ENCODE measurements around the gene PTPRZ1. TPM values are rescaled to one million over a fixed set of nuclear protein-coding genes. Genes with fewer than 3 reads are reported as not detected.

PTPRZ1 gene
- total and polyA plus RNA-seq, 2 of the 8 experiments (the other 6 are each of a cell fraction or from before 2014, with no cell fraction given): 112 to 135 TPM

DNA sequence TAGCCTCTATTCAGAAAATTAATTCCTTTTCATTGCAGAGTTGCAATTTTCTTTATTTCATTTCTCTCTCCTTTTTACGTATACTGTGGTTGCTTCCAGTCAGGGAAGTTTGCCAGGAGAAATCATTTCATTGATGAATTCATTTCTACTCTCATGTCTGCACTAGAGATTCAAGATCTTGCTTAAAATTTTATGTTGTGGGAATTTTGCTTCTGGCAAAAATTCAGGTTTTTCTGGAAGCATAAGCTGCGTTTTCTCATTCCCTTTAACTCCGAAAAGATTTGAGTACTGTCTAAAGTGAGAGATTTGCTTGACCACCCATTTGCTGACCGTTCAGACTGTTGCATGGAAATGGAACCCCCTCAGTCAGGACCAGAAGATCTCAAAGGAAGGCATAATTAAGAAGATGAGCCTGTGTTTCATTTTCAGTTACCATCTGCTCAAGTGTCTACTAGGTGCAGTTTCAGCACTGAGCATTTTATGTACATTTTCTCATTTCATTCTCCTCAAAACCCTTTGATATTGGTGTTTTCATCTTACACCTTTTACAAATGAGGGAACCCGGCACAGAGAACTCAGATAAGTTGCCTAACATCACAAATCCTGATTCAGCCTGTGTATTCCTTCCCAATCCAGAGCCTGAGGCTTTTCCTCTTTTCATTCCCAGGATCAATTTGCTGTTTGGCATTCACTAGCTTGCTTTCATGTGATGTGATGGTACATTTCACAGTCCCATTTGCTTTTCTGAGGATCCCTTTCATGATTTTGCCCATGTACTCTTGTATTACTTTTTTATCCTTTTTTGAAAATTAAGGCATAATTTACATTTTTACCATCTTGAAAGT, 3.9 kb downstream of the PTPRZ1 start (continued):
- TF ChIP-seq TAF7 (optimal IDR thresholded peaks at IDR 0.05; ENCODE audit: borderline replicate concordance, low read depth, low read length): no peak
- TF ChIP-seq BCL11A (IDR thresholded peaks at IDR 0.05; ENCODE audit: low read depth in 2 of 2, low read length in 2 of 2): no peak
- no peak for TF ChIP-seq CHD2 (IDR thresholded peaks at IDR 0.05; ENCODE audit: low read length)
- no peak for TF ChIP-seq SP1 (IDR thresholded peaks at IDR 0.05; ENCODE audit: low read depth, low read length)
- no peak for TF ChIP-seq KDM4A (IDR thresholded peaks at IDR 0.05; ENCODE audit: low read depth, low read length, severe bottlenecking)

Measured in H1 (cell line).